ENCODE measurements around the gene TLCD3B. TPM values are rescaled to one million over a fixed set of nuclear protein-coding genes. Genes with fewer than 3 reads are reported as not detected.

Gene TLCD3B, protein sequence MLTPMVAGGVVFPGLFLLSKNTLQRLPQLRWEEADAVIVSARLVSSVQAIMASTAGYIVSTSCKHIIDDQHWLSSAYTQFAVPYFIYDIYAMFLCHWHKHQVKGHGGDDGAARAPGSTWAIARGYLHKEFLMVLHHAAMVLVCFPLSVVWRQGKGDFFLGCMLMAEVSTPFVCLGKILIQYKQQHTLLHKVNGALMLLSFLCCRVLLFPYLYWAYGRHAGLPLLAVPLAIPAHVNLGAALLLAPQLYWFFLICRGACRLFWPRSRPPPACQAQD
- 0.71 TPM in 1 of 2 replicates, not detected in the other for polyA plus RNA-seq

DNA sequence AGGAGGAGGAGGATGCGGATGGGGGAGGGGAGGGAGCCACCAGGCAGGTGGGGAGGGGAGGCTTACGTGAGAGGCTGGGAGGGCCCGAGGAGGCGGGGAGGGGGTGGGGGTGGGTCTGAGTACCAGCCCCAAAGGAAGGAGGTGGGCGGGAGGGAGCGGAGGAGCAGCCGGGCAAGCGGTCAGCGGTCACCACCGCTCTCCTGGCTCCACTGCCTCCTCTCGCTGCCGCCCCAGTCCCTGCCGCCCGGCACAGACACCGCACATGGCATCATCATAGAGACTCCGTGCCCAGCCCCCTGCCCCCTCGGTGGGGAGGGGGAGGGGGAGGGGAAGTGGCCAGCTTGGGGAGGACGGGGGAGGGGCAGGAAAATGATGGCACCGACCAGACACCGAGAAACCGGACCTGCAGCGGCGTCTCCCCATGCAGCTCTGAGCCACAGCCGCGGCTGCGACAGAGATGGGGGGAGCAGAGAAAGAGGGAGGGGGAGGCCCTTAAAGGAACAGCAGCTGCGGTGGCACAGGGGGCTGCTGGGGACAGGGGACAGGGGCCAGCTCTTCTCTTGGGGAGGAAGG, at the start of gene TLCD3B:
TSS of gene TLCD3B (minus strand) at position 431 of the 573 bp plus-strand sequence. CDS start 744 bp downstream, outside the sequence.

DNA sequence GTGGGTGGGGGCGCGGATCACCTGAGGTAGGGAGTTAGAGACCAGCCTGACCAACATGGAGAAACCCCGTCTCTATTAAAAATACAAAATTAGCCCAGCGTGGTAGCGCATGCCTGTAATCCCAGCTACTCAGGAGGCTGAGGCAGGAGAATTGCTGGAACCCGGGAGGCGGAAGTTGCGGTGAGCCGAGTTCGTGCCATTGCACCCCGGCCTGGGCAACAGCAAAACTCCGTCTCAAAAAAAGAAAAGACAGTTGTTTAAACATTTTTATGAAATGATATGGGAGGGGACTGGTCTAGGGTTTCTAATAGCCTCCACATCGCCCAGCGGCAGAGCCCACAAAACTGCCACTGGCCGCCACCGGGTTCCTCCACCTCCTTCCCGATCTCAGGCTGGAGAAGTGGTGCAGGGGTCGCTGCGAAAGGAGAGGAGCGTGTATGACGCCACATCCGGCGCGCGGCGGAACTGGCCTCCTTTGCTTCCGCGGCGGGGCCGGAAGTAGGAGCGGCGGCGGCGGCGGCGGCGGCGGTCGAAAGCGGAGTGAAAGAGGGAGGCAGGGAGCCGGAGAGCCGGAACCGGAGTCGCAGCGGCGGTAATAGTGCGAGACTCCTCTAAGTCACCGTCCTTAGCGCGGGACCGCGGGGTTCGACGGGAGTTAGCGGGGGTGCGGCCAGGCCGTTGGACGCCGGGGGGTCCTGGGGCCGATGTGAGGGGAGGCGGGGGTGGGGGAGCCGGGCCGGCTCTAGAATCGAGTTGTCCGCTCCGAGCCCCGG, 44.6 kb upstream of the TLCD3B start, which contains the start of gene PPP4C:
TSS of gene PPP4C (plus strand) at position 492 of the 773 bp plus-strand sequence. CDS start 384 bp downstream, outside the sequence.

DNA sequence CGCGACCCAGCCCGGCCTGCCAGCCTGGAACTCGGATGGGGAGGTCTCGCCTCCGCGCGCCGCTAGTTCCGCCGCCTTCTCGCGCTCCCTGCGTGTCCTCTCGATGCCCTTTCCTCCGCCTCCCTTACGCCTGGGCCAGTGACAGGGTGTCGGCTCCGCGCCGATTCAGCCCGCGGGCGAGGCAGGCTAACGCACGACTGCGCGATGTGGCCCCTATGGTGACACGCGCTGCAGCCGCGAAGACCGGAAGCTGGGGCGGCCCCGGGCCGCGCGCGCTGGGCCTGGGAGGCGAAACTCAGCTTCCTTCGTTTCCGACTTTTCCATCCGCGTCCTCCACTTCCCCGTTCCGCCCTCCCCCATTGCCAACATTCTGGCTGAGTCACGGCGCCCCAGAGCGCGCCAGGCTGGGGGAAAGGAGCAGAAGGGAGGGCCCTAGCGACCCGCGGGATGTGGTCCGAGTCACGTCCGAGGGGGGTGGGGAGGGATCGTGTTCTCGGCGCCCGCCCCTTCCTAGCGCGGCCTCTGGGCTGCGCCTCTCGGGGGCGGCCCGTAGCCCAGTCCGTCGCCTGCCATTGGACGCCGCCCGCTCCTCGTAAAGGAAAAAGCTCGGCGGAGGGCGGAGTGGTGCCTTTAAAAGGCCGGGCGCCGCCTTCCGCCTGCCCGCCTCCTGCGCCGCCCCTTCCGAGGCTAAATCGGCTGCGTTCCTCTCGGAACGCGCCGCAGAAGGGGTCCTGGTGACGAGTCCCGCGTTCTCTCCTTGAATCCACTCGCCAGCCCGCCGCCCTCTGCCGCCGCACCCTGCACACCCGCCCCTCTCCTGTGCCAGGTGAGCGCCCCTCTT, 34.3 kb upstream of the TLCD3B start, which contains the start of gene ALDOA:
TSS of gene ALDOA (plus strand) at position 659 of the 841 bp plus-strand sequence. CDS start 1,138 bp downstream, outside the sequence.

DNA sequence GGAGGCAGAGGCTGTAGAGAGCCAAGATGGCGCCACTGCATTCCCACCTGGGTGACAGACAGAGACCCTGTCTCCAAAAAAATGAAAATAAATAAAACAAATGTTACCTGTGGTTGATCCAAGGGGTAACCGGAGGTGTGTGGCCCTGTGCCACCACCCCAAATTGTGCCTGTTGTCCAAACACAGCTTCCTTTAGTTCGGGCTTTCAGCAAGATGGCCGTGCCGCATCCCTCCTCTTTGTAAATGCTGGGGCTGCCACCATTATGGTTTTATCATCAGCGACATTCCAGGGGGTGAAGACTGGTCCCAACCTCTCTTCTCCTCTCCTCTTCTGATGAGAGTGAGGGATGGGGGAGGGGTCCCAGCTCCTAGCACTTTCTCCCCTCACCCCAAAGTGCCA, 8.2 kb downstream of the TLCD3B start, which contains the start of gene C16orf92:
TSS of gene C16orf92 (plus strand) at position 312 of the 400 bp plus-strand sequence. CDS start 143 bp downstream, outside the sequence.

DNA sequence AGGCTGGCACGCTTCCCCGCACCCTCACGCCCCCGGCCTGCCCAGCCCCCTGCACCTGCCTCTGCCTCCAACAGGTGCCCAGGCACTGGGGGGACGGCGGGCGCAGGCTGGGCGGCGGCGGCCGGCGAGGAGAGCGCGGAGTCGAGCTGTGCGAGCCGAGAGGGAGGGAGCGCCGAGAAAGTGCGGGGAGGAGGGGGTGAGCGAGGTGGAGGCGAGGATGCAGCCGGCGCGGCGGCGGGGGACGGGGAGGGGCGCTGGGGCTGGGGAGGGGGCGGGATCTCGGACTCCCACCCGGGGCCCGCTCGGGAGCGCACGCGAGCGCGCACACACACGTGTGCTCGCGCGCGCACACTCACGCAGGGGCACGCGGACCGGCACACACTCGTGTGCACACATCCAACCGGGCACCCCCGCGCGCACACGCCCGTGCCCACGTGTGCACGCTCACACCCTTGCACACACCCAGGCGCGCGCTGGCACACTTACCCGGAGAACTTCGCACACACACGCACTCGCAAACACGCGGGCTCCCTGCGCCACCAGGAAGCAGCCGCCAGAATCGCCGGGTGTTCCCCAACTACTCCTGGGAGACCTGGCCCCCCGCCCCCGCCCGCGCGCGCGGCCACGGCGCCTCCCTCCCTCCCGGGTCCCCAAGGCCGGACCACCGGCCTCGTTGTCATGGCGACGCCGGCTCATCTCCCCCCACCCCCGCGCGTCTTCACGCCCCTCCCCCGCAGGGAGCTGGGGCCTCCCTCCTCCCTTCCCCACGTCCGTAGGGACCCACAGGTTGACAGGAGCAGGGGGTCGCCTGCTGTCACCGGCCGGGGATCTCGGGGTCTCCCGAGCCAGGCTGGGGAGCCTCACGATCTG, 20.0 kb downstream of the TLCD3B start, which contains the start of gene DOC2A:
TSS of gene DOC2A (minus strand) at position 184 of the 870 bp plus-strand sequence. CDS start 805 bp downstream, outside the sequence.

DNA sequence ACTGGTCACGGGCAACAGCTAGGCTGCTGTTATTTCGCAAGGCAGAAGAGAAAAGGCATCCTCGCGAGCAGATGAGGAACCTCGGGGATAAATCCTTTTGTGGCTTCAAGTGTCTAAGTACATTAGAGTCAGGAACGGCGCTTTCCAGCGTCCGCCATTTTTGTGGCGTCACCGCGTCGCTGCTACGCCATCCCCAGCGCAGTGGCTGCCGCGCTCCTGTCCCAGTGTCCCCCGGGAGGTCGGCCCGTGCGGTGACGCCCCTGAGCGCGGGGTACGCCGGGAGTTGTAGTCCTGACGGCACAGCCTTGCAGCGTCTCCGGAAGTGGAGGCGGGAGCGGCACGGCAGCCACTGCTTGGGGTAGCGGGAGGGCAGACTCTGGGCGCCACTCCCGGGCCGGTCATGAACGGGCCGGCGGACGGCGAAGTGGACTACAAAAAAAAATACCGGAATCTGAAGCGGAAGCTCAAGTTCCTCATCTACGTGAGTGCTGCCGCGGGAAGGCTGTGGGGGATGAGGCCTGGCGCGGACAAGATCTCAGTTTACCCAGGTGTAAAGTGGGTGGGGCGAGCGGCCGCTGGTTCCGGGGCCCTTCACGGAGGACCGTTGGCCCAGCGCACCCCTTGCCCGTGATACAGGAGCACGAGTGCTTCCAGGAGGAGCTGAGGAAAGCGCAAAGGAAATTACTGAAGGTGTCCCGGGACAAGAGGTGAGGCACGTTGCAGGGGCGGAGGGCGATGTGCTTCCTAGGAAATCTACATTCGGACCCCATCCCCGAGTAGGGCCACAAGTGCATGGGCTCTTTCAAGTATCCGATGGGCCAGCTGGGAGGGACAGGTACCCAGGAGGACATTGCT, 34.9 kb downstream of the TLCD3B start, which contains the start of gene INO80E:
TSS of gene INO80E (plus strand) at position 331 of the 855 bp plus-strand sequence. CDS start at position 401, 70 bp downstream.

DNA sequence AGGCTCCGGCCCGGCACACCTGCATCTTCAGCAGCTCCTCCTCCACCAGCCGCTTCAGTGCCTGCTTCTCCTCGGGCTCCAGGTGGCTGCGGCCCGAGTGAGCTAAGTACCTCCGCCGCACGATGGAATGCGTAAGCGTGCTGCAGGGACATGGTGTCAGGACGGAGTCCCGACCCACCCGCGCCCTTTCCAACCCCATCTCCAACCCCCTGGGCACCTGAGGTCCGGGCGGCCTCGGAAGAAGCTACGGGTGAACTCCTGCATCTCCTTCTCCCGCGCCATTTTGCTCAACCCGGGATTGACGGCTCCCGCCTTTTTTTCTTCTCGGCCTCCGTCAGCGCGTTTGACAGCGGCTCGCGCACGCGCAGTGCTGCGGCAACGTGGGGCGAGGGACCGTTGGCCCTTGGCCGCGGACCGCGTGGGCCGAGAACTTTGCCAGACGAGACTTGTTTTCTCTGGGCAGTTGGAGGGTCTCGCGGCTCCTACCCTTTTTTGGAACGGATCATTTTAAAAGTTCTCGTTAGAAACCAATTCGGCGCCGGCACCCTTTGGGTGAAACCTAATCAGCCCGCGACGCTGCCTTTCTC, 35.7 kb downstream of the TLCD3B start, which contains the start of gene HIRIP3:
TSS of gene HIRIP3 (minus strand) at position 294 of the 587 bp plus-strand sequence. CDS start at position 282, 12 bp downstream.

Other genes with a start within 250 kb of the TLCD3B start
- 19.1 and 28.6 TPM in 2 replicates for gene KIF22, start 240.5 kb downstream of the TLCD3B start, polyA plus RNA-seq
- gene MAZ, start 224.7 kb downstream of the TLCD3B start, polyA plus RNA-seq: 2.0 and 5.5 TPM in 2 replicates
- 0.83 and 7.5 TPM in 2 replicates for gene PRRT2, start 219.1 kb downstream of the TLCD3B start, polyA plus RNA-seq
- 5.4 and 6.4 TPM in 2 replicates for gene PAGR1, start 215.1 kb downstream of the TLCD3B start, polyA plus RNA-seq
- 0.56 and 0.76 TPM in 2 replicates for gene MVP, start 210.8 kb downstream of the TLCD3B start, polyA plus RNA-seq
- 38.9 and 58.0 TPM in 2 replicates for gene CDIPT, start 168.0 kb downstream of the TLCD3B start, polyA plus RNA-seq
- gene SEZ6L2, start 131.7 kb downstream of the TLCD3B start, polyA plus RNA-seq: 97.4 and 138 TPM in 2 replicates
- gene ASPHD1, start 130.8 kb downstream of the TLCD3B start, polyA plus RNA-seq: 5.0 and 9.3 TPM in 2 replicates
- gene KCTD13, start 105.0 kb downstream of the TLCD3B start, polyA plus RNA-seq: 11.7 and 17.7 TPM in 2 replicates
- gene TMEM219, start 69.2 kb downstream of the TLCD3B start, polyA plus RNA-seq: 19.7 TPM in 2 replicates
- 0.43 and 0.56 TPM in 2 replicates for gene TAOK2, start 57.4 kb downstream of the TLCD3B start, polyA plus RNA-seq
- 3.3 and 6.6 TPM in 2 replicates for gene HIRIP3, start 35.7 kb downstream of the TLCD3B start, polyA plus RNA-seq
- gene INO80E, start 35.0 kb downstream of the TLCD3B start, polyA plus RNA-seq: 0.06 and 1.5 TPM in 2 replicates
- gene DOC2A, start 20.2 kb downstream of the TLCD3B start, polyA plus RNA-seq: 2.3 and 11.0 TPM in 2 replicates
- 0.36 TPM in 2 replicates for gene C16orf92, start 8.1 kb downstream of the TLCD3B start, polyA plus RNA-seq
- gene ALDOA, start 34.5 kb upstream of the TLCD3B start, polyA plus RNA-seq: 1,138 and 1,179 TPM in 2 replicates
- gene PPP4C, start 44.7 kb upstream of the TLCD3B start, polyA plus RNA-seq: 4.2 and 17.0 TPM in 2 replicates
- not detected in 2 replicates for gene TBX6, start 60.7 kb upstream of the TLCD3B start, polyA plus RNA-seq
- 32.2 and 52.7 TPM in 2 replicates for gene YPEL3, start 64.9 kb upstream of the TLCD3B start, polyA plus RNA-seq
- not detected in 2 replicates for gene GDPD3, start 82.3 kb upstream of the TLCD3B start, polyA plus RNA-seq
- 2.5 and 13.5 TPM in 2 replicates for gene MAPK3, start 91.9 kb upstream of the TLCD3B start, polyA plus RNA-seq
- gene CORO1A, start 152.3 kb upstream of the TLCD3B start, polyA plus RNA-seq: 2.8 TPM in 1 of 2 replicates, not detected in the other
- 114 and 166 TPM in 2 replicates for gene BOLA2B, start 162.4 kb upstream of the TLCD3B start, polyA plus RNA-seq
- 2.6 and 5.8 TPM in 2 replicates for gene SLX1A, start 162.6 kb upstream of the TLCD3B start, polyA plus RNA-seq
- gene SULT1A3, start 168.0 kb upstream of the TLCD3B start, polyA plus RNA-seq: 19.6 and 21.3 TPM in 2 replicates
- gene NPIPB13, start 217.2 kb upstream of the TLCD3B start, polyA plus RNA-seq: 0.17 and 0.21 TPM in 2 replicates